Right cardiac atrium (tissue), 5 donors: ENCODE results near the gene MRPS31. TPM values are rescaled to one million over a fixed set of nuclear protein-coding genes. Genes with fewer than 3 reads are reported as not detected.
"Not testable (repeated sequence)": the region's sequence is repeated elsewhere in the genome, so short reads cannot be mapped to it uniquely, and the experiment has no call there.

ENCODE experiments used
- ATAC-seq, 2 donors: fragments of 200-7000 bp; cut with Tn5 transposase; one replicate each; pipeline versions ENCODE4 v1.8.0 to v1.9.1; 2020; ENCODE audit warnings: moderate library complexity in 2 of 2, mild to moderate bottlenecking in 1 of 2
- DNase-seq, 3 donors: peaks; one replicate each; pipeline ENCODE4 v3.0.0-alpha.2; 2020
- H3K27ac ChIP-seq: one replicate; pipeline ENCODE4 v1.5.1; 2013; ENCODE audit warnings: mild to moderate bottlenecking, low read length, control low read depth, moderate library complexity
- H3K27me3 ChIP-seq: one replicate; pipeline ENCODE4 v1.6.1; 2013; ENCODE audit not compliant: control insufficient read depth, insufficient read depth
- H3K4me1 ChIP-seq: one replicate; pipeline ENCODE4 v1.6.1; 2013; ENCODE audit warnings: low read length; ENCODE audit not compliant: control insufficient read depth, insufficient read depth
- H3K4me3 ChIP-seq: one replicate; pipeline ENCODE4 v1.5.1; 2013; ENCODE audit warnings: low read length, control low read depth
- H3K9me3 ChIP-seq: one replicate; pipeline ENCODE4 v1.6.1; 2013; ENCODE audit warnings: low read length; ENCODE audit not compliant: control insufficient read depth
- WGBS: extraction: QIAGEN DNeasy Blood & Tissue Kit; methylation state at CpG from one replicate; pipeline ENCODE4 v1.1.7; 2013; 5-methylcytosine and 5-hydroxymethylcytosine counted together
- intact Hi-C, 4 donors: fragments of 100-400 bp; cut with DNase I; formaldehyde crosslinking; loops; one replicate each; pipeline versions ENCODE4 v1.11.0 to v1.14.0; 2022 to 2023
- polyA plus RNA-seq: library from polyadenylated mRNA; stranded (reverse); fragments of 200-250 nt; gene quantifications from one replicate; pipeline ENCODE4 v1.2.3, GENCODE V29; 2013
- total RNA-seq, 4 donors: library from RNA; stranded (reverse); fragmentation: NEBNext Ultra II Directional; extraction: Animal tissue kit (Norgen Biotek cat#: 25700); gene quantifications; one replicate each; pipeline ENCODE4 v1.2.1, GENCODE V29; 2021
- donor health status: healthy with polysubstance abuse.
- donor health status: DM: no; HTN: yes; CAD: no.
- donor health status: DM: no; HTN: no; CAD: no.
- donor health status: DM: no; HTN: yes; CAD: no; lungs with severe emphysema.
- donor health status: DM: yes; HTN: yes; CAD: no.

The MRPS31 gene
- total and polyA plus RNA-seq, 5 donors = 21.0 to 44.0 (median 24.9) TPM

- DNase-seq (peak; percentile 90 to 95 (median 94)), ATAC-seq (peak; percentile 96 to 97)
- intact Hi-C loops = loop anchor here in 1 of 4 donors (10.0 kb wide), 1 partner anchor 275 kb away; the partner anchor contains the start of gene WBP4
- peaks cover 2% of the 10 kb centered on the region for H3K4me1 ChIP-seq
- peak within 1 kb of the TSS; percentile 74 for H3K27ac ChIP-seq
- no peaks in the 10 kb centered on the region for H3K27me3 ChIP-seq
- H3K9me3 ChIP-seq = no peaks in the 10 kb centered on the region
- 1% methylated on average over 101 of the region's 101 CpGs for WGBS
- peak within 1 kb of the TSS; percentile 66 for H3K4me3 ChIP-seq
Observed at GRCh38 chr13:40789275-40790153, 18.5 kb upstream of the MRPS31 start, which contains the start of gene SLC25A15. TSS of gene SLC25A15 (plus strand) at chr13:40789611. CDS start at chr13:40793227, 3,616 bp downstream.

- H3K27me3 ChIP-seq, H3K9me3 ChIP-seq, DNase-seq, intact Hi-C loops, H3K4me1 ChIP-seq, ATAC-seq: not testable (repeated sequence)
- 62% methylated on average over 18 of the region's 18 CpGs for WGBS
- Histone ChIP-seq H3K27ac (peak overlapping the region; percentile 74), H3K4me3 (peak overlapping the region; percentile 66)
Observed at GRCh38 chr13:40788540-40789274, 17.7 kb upstream of the MRPS31 start.

- no peak for ATAC-seq
- WGBS = 67% methylated on average over 5 of the region's 5 CpGs
- intact Hi-C loops = no loop called here
Observed at GRCh38 chr13:40787062-40787461, 16.1 kb upstream of the MRPS31 start.

GRCh38 chr13:40786568-40786996 is 15.6 kb upstream of the MRPS31 start:
- no peak for ATAC-seq
- intact Hi-C loops = no loop called here
- 86% methylated on average over 4 of the region's 4 CpGs for WGBS

More at GRCh38 chr13:40787062-40787461, 16.1 kb upstream of the MRPS31 start:
- Histone ChIP-seq H3K27ac (no peak overlapping the region), H3K4me1 (peaks cover 2% of the 10 kb centered on the region), H3K4me3 (no peak overlapping the region), H3K9me3 (no peaks in the 10 kb centered on the region), H3K27me3 (no peaks in the 10 kb centered on the region)
- DNase-seq = no peak

GRCh38 chr13:40784540-40784939 is 13.6 kb upstream of the MRPS31 start:
- ATAC-seq = no peak
- no peak overlapping the region for H3K4me3 ChIP-seq
- WGBS = 75% methylated on average over 4 of the region's 4 CpGs
- H3K27ac ChIP-seq = no peak overlapping the region
- no peak for DNase-seq
- intact Hi-C loops = no loop called here
- peaks cover 2% of the 10 kb centered on the region for H3K4me1 ChIP-seq
- H3K27me3 ChIP-seq = no peaks in the 10 kb centered on the region
- H3K9me3 ChIP-seq = no peaks in the 10 kb centered on the region

More at GRCh38 chr13:40786568-40786996, 15.6 kb upstream of the MRPS31 start:
- Histone ChIP-seq H3K27ac (no peak overlapping the region), H3K4me3 (no peak overlapping the region), H3K4me1 (peaks cover 2% of the 10 kb centered on the region), H3K27me3 (no peaks in the 10 kb centered on the region), H3K9me3 (no peaks in the 10 kb centered on the region)
- DNase-seq = no peak

- DNase-seq, ATAC-seq, intact Hi-C loops, H3K27ac ChIP-seq, H3K9me3 ChIP-seq, H3K27me3 ChIP-seq, H3K4me1 ChIP-seq, H3K4me3 ChIP-seq: not testable (repeated sequence)
- WGBS = 98% methylated on average over 1 of the region's 1 CpG
Observed at GRCh38 chr13:40782971-40783370, 12.0 kb upstream of the MRPS31 start.

GRCh38 chr13:40781717-40782116 is 10.7 kb upstream of the MRPS31 start:
- Histone ChIP-seq H3K27ac (no peak overlapping the region), H3K9me3 (no peaks in the 10 kb centered on the region), H3K4me1 (no peaks in the 10 kb centered on the region), H3K27me3 (no peaks in the 10 kb centered on the region), H3K4me3 (no peak overlapping the region)
- WGBS = 89% methylated on average over 11 of the region's 11 CpGs
- ATAC-seq (no peak), DNase-seq (no peak)
- intact Hi-C loops = no loop called here

- no peak overlapping the region for H3K4me3 ChIP-seq
- no peaks in the 10 kb centered on the region for H3K27me3 ChIP-seq
- ATAC-seq = no peak
- no peak for DNase-seq
- H3K4me1 ChIP-seq = no peaks in the 10 kb centered on the region
- WGBS = 63% methylated on average over 14 of the region's 14 CpGs
- H3K9me3 ChIP-seq = no peaks in the 10 kb centered on the region
- no peak overlapping the region for H3K27ac ChIP-seq
- intact Hi-C loops = no loop called here
Observed at GRCh38 chr13:40780822-40781401, 9.9 kb upstream of the MRPS31 start.

GRCh38 chr13:40779796-40780285 is 8.9 kb upstream of the MRPS31 start:
- no peaks in the 10 kb centered on the region for H3K27me3 ChIP-seq
- no peaks in the 10 kb centered on the region for H3K4me1 ChIP-seq
- DNase-seq (no peak), ATAC-seq (no peak)
- intact Hi-C loops = loop anchor here in 1 of 4 donors (5.0 kb wide), 1 partner anchor 1098 kb away; no protein-coding TSS in a partner anchor
- H3K27ac ChIP-seq = no peak overlapping the region
- 95% methylated on average over 5 of the region's 5 CpGs for WGBS
- H3K4me3 ChIP-seq = no peak overlapping the region
- no peaks in the 10 kb centered on the region for H3K9me3 ChIP-seq

- no peak overlapping the region for H3K4me3 ChIP-seq
- intact Hi-C loops = loop anchor here in 1 of 4 donors (5.0 kb wide), 1 partner anchor 1097 kb away; no protein-coding TSS in a partner anchor
- no peak for ATAC-seq
- no peak overlapping the region for H3K27ac ChIP-seq
- DNase-seq = no peak
- no peaks in the 10 kb centered on the region for H3K4me1 ChIP-seq
- 33% methylated on average over 4 of the region's 4 CpGs for WGBS
- H3K9me3 ChIP-seq = no peaks in the 10 kb centered on the region
- no peaks in the 10 kb centered on the region for H3K27me3 ChIP-seq
Observed at GRCh38 chr13:40779049-40779448, 8.1 kb upstream of the MRPS31 start.
